ENCODE measurements around the gene FAM216A.
A peak's percentile ranks its signal among the peaks of the same experiment; 100 is the strongest.

GRCh38 chr12:110468214-110469048 lies at the start of gene FAM216A, which contains the start of gene GPN3:
- TF ChIP-seq, protein P1, sequence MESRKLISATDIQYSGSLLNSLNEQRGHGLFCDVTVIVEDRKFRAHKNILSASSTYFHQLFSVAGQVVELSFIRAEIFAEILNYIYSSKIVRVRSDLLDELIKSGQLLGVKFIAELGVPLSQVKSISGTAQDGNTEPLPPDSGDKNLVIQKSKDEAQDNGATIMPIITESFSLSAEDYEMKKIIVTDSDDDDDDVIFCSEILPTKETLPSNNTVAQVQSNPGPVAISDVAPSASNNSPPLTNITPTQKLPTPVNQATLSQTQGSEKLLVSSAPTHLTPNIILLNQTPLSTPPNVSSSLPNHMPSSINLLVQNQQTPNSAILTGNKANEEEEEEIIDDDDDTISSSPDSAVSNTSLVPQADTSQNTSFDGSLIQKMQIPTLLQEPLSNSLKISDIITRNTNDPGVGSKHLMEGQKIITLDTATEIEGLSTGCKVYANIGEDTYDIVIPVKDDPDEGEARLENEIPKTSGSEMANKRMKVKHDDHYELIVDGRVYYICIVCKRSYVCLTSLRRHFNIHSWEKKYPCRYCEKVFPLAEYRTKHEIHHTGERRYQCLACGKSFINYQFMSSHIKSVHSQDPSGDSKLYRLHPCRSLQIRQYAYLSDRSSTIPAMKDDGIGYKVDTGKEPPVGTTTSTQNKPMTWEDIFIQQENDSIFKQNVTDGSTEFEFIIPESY (IDR thresholded peaks at IDR 0.05) = peak; percentile 98
- peak; percentile 75 for TF ChIP-seq FOXA1 (IDR thresholded peaks at IDR 0.05)
- TF ChIP-seq RAD21 (IDR thresholded peaks at IDR 0.05) = peak; percentile 47 to 53
- TF ChIP-seq, protein P2, sequence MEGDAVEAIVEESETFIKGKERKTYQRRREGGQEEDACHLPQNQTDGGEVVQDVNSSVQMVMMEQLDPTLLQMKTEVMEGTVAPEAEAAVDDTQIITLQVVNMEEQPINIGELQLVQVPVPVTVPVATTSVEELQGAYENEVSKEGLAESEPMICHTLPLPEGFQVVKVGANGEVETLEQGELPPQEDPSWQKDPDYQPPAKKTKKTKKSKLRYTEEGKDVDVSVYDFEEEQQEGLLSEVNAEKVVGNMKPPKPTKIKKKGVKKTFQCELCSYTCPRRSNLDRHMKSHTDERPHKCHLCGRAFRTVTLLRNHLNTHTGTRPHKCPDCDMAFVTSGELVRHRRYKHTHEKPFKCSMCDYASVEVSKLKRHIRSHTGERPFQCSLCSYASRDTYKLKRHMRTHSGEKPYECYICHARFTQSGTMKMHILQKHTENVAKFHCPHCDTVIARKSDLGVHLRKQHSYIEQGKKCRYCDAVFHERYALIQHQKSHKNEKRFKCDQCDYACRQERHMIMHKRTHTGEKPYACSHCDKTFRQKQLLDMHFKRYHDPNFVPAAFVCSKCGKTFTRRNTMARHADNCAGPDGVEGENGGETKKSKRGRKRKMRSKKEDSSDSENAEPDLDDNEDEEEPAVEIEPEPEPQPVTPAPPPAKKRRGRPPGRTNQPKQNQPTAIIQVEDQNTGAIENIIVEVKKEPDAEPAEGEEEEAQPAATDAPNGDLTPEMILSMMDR (IDR thresholded peaks at IDR 0.05; ENCODE audit: low read depth, low read length, missing input control) = no peak
- TF ChIP-seq FOXA2 (IDR thresholded peaks at IDR 0.05) = peak; percentile 61
- TF ChIP-seq NR2F2 (IDR thresholded peaks at IDR 0.05) = peak; percentile 36
- TF ChIP-seq MAX (IDR thresholded peaks at IDR 0.05) = peak; percentile 97
- peak; percentile 95 for TF ChIP-seq YY1 (IDR thresholded peaks at IDR 0.05)
- TF ChIP-seq RXRA (IDR thresholded peaks at IDR 0.05) = peak; percentile 67 to 69
- peak; percentile 91 for TF ChIP-seq TAF1 (conservative IDR thresholded peaks at IDR 0.05)
- TF ChIP-seq JUND (IDR thresholded peaks at IDR 0.05) = peak in 1 of 2 donors; percentile 17
